ENCODE data around the gene NUDT14.

The NUDT14 gene

GRCh38 chr14:105124823-105125222, 56.3 kb downstream of the NUDT14 start:
- DNase-seq: no peak

- no peak for DNase-seq
These were observed 56.9 kb downstream of the NUDT14 start for GRCh38 chr14:105123981-105124765.

- no peak for DNase-seq
These were observed 57.9 kb downstream of the NUDT14 start for GRCh38 chr14:105123064-105123665.

All from islet precursor cell (in vitro differentiated cells).